OCI-LY3 (cell line): ENCODE results near the gene KIF1A.

Experiments
- H2AFZ ChIP-seq: fragments of 200-600, 300-600 bp; shearing (Covaris generic); 2 replicates; pipeline ENCODE4 v1.6.0; 2014; ENCODE audit warnings: antibody characterized with exemption, low read depth, low read length
- H3K27ac ChIP-seq: fragments of 200-600, 300-600 bp; sonication (generic); 2 replicates; pipeline ENCODE4 v1.5.1; 2014; ENCODE audit warnings: mild to moderate bottlenecking, low read length, moderate library complexity, mixed read lengths
- H3K27me3 ChIP-seq: fragments of 200-600, 300-600 bp; sonication (generic); 2 replicates; pipeline ENCODE4 v1.6.1; 2014; ENCODE audit warnings: low read depth, low read length, mixed read lengths
- H3K36me3 ChIP-seq: fragments of 200-600, 300-600 bp; sonication (generic); replicated peaks from 2 replicates; pipeline ENCODE3; 2014; ENCODE audit warnings: low read depth, low read length, mixed read lengths
- H3K4me1 ChIP-seq: fragments of 300-600, 200-600 bp; sonication (generic); 2 replicates; pipeline ENCODE4 v1.6.1; 2014; ENCODE audit warnings: low read length, mixed read lengths
- H3K4me2 ChIP-seq: fragments of 200-600, 300-600 bp; sonication (generic); 2 replicates; pipeline ENCODE4 v1.6.1; 2014; ENCODE audit warnings: low read length, mixed read lengths
- H3K4me3 ChIP-seq: fragments of 300-600, 200-600 bp; sonication (generic); 2 replicates; pipeline ENCODE4 v1.5.1; 2014; ENCODE audit warnings: antibody characterized with exemption, mild to moderate bottlenecking, low read length, moderate library complexity
- H3K79me2 ChIP-seq: fragments of 300-600, 200-600 bp; shearing (Covaris generic); 2 replicates; pipeline ENCODE4 v1.6.1; 2014; ENCODE audit warnings: mild to moderate bottlenecking, low read length, mixed read lengths
- H3K9ac ChIP-seq: fragments of 300-600, 200-600 bp; shearing (Covaris generic); 2 replicates; pipeline ENCODE4 v1.6.0; 2014; ENCODE audit warnings: mild to moderate bottlenecking, low read length, moderate library complexity
- H3K9me3 ChIP-seq: fragments of 200-600, 300-600 bp; shearing (Covaris generic); 2 replicates; pipeline ENCODE4 v1.6.1; 2014; ENCODE audit warnings: low read length, mixed read lengths; ENCODE audit not compliant: insufficient read depth
- H4K20me1 ChIP-seq: fragments of 200-600, 300-600 bp; sonication (generic); 2 replicates; pipeline ENCODE4 v1.6.1; 2016; ENCODE audit warnings: low read length, mixed read lengths; ENCODE audit not compliant: insufficient read depth
- EZH2phosphoT487 ChIP-seq: fragments of 200-600 bp; shearing (Covaris generic); IDR thresholded peaks from 2 replicates; pipeline ENCODE4 v1.6.1; 2018; ENCODE audit warnings: antibody characterized with exemption, mixed run types, low read depth
- TF ChIP-seq, protein P1 (sequence below): fragments of 200-600, 300-600 bp; sonication (generic); IDR thresholded peaks from 2 replicates; pipeline ENCODE4 v1.5.1; 2014; ENCODE audit warnings: antibody characterized with exemption, low read length, low read depth

Gene KIF1A

DNA sequence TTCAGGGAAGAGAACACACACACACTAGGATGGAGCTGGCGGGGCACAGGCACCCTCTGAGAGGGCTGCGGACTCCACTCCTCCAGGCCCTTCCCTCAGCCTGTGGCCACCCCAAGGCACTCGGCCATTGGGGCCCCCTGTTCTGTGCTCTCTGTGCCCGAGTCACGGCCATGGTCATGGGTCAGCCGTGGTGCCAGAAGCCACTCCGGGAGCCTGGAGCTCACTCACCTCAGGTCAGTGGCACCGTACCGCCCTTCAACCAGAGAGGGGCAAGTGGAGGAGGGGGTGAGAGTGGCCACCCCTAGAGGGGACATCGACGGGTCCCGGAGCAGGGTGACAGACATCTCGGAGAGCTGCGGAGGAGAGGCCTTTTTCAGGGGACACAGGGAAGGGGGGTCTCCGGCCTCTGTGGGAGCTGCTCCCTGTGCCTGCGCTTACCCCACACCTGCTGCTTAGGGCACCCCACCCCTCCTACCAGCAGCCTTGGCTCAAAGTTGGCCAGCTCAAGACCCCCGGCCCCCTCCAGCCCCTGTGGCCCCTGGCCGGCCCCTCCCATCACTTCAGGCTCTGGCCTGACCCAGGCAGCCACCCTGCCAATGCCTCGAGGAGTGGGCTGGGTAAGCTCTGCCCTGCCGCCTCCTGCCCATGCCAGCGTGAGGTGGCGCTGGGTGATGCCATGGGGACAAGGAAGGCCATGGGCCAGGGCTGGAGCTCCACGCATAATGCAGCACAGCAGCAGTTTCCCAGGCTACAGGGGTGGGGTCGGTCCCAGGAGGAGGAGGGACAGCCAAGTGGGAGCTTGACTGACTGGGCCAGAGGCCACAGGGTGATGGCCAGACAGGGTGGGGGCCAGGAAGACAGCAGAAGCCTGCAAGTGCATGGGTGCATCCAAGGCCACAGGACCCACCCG is 99.1 kb downstream of the KIF1A start:
- H3K4me2 ChIP-seq: no peak overlapping the region
- no peaks in the 10 kb centered on the region for H3K4me1 ChIP-seq
- no peaks in the 10 kb centered on the region for H4K20me1 ChIP-seq
- no peak overlapping the region for H2AFZ ChIP-seq
- H3K9ac ChIP-seq: no peak overlapping the region
- TF ChIP-seq EZH2phosphoT487: no peak
- TF ChIP-seq, protein P1, sequence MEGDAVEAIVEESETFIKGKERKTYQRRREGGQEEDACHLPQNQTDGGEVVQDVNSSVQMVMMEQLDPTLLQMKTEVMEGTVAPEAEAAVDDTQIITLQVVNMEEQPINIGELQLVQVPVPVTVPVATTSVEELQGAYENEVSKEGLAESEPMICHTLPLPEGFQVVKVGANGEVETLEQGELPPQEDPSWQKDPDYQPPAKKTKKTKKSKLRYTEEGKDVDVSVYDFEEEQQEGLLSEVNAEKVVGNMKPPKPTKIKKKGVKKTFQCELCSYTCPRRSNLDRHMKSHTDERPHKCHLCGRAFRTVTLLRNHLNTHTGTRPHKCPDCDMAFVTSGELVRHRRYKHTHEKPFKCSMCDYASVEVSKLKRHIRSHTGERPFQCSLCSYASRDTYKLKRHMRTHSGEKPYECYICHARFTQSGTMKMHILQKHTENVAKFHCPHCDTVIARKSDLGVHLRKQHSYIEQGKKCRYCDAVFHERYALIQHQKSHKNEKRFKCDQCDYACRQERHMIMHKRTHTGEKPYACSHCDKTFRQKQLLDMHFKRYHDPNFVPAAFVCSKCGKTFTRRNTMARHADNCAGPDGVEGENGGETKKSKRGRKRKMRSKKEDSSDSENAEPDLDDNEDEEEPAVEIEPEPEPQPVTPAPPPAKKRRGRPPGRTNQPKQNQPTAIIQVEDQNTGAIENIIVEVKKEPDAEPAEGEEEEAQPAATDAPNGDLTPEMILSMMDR: no peak
- H3K4me3 ChIP-seq: no peak overlapping the region
- H3K27me3 ChIP-seq: no peaks in the 10 kb centered on the region
- H3K9me3 ChIP-seq: no peaks in the 10 kb centered on the region
- H3K27ac ChIP-seq: no peak overlapping the region
- H3K36me3 ChIP-seq: no peaks in the 10 kb centered on the region
- H3K79me2 ChIP-seq: no peaks in the 10 kb centered on the region

DNA sequence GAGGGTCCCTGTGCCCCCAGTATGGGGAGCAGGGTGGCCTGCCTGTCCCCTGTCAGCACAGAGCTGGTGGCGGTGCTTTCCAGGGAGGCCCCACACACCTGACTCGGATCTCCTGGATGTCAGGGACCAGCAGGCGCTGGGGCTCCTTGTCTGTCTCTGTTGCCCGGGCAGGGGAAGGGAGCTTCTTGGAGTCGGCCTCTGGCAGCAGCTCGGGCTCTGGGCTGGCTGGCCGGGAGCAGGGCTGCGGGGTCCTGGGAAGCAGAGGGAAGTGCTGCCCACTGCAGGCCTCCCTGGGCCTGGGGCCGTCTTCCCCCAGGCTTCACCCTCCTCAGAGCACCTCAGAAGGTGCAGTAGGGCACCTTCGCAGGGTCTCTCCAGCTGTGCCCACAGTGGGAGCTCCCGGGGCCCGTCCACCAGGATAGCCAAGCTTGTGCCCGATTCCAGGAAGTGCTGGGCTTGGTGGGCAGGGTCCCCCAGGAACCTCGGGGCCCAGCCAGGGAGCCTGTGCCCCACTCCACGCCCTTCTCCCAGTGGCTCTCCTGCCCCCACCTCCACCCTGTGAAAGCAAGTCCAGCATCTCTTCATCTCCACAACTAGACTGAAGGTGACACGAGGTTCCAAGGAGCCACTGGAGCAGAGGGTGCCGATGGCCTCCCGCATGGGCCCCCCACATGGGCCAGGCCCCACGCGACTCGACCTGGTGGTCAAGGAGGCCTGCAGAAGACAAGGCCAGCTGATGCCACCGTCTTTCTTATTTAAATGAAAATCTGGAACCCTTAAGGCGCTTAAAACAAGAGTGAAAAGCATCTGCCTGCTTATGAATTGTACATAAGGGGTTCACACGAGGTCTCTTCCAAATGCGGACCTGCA is 100.1 kb downstream of the KIF1A start:
- Histone ChIP-seq H3K27me3 (no peaks in the 10 kb centered on the region), H4K20me1 (no peaks in the 10 kb centered on the region), H3K27ac (no peak overlapping the region), H3K4me1 (no peaks in the 10 kb centered on the region), H3K4me2 (no peak overlapping the region), H3K9me3 (no peaks in the 10 kb centered on the region), H3K9ac (no peak overlapping the region), H2AFZ (no peak overlapping the region), H3K4me3 (no peak overlapping the region), H3K36me3 (no peaks in the 10 kb centered on the region), H3K79me2 (no peaks in the 10 kb centered on the region)
- TF ChIP-seq, protein P1: no peak
- no peak for TF ChIP-seq EZH2phosphoT487

DNA sequence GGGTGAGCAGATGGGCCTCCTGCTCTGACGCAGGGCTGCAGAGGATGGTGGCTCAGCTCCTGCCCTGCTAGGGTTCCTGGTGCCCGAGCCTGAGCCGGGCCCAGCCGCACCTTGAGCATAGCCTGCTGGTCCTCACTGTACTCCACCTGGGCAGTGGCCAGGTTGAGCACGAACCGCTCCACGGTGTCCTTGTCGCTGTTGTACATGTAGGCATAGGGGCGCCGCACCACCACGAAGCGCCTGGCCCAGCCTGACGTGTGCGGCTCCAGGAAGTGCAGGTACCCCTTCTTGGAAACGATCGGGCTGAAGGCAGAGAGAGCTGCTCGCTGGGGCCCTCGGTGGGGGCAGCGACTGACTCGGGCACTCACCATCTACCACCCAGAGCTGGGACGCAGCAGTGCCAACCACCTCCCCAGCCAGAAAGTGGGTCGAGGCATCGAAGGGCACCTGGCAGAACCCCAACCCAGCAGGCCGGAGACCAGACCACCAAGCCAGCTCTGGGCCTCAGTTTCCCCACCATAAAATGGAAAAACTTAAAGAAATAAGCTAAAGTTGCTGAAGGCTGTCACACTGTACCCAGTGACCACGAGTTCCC is 101.0 kb downstream of the KIF1A start:
- Histone ChIP-seq H3K4me3 (no peak overlapping the region), H3K27me3 (no peaks in the 10 kb centered on the region), H3K36me3 (no peaks in the 10 kb centered on the region), H3K9ac (no peak overlapping the region), H3K9me3 (no peaks in the 10 kb centered on the region), H2AFZ (no peak overlapping the region), H3K4me2 (no peak overlapping the region), H3K4me1 (no peaks in the 10 kb centered on the region), H3K27ac (no peak overlapping the region), H3K79me2 (no peaks in the 10 kb centered on the region), H4K20me1 (no peaks in the 10 kb centered on the region)
- TF ChIP-seq EZH2phosphoT487: no peak
- TF ChIP-seq, protein P1: no peak
